Testis (tissue), 3 donors: ENCODE results near the gene SGMS2. TPM values are rescaled to one million over a fixed set of nuclear protein-coding genes. Genes with fewer than 3 reads are reported as not detected.

Source experiments
- DNase-seq: peaks from one replicate; pipeline ENCODE4 v3.0.0-alpha.2; 2019
- H3K27ac ChIP-seq, 2 donors: fragments of 200-600 bp; sonication (generic); one replicate each; pipeline ENCODE4 v1.5.1; 2019
- H3K27me3 ChIP-seq: fragments of 200-600 bp; sonication (generic); one replicate; pipeline ENCODE4 v1.5.1; 2019
- H3K36me3 ChIP-seq: fragments of 200-600 bp; sonication (generic); one replicate; pipeline ENCODE4 v1.5.1; 2017; ENCODE audit warnings: low read depth; ENCODE audit errors: missing control alignments
- H3K4me1 ChIP-seq: fragments of 200-600 bp; sonication (generic); one replicate; pipeline ENCODE4 v1.5.1; 2019
- H3K4me3 ChIP-seq, 2 donors: fragments of 200-600 bp; sonication (generic); one replicate each; pipeline ENCODE4 v1.5.1; 2017 to 2019
- H3K9me3 ChIP-seq: fragments of 200-600 bp; sonication (generic); one replicate; pipeline ENCODE4 v1.5.1; 2017
- POLR2A ChIP-seq: fragments of 450-650 bp; IDR thresholded peaks from one replicate; pipeline ENCODE4 v1.6.1; 2017; ENCODE audit warnings: antibody characterized with exemption, mild to moderate bottlenecking, moderate library complexity
- WGBS, 2 donors: methylation state at CpG; one replicate each; pipeline ENCODE4 v1.1.5; 2018; 5-methylcytosine and 5-hydroxymethylcytosine counted together
- intact Hi-C: fragments of 100-400 bp; cut with DNase I; formaldehyde crosslinking; loops from one replicate; pipeline ENCODE4 v1.15.1; 2023; ENCODE audit warnings: low total_unique reads
- polyA plus RNA-seq: library from polyadenylated mRNA; stranded (reverse); fragments of 350-450 nt; fragmentation: Illumina TruSeq; extraction: RNeasy Lipid Tissue Mini Kit (QIAGEN cat#74804); gene quantifications from one replicate; pipeline ENCODE4 v1.2.3, GENCODE V29; 2014; ENCODE audit warnings: low read depth, low replicate concordance; ENCODE audit not compliant: insufficient read depth
- total RNA-seq, 2 donors: library from RNA; depleted of rRNA; stranded (reverse); fragments of >200 nt; gene quantifications; one replicate each; pipeline ENCODE4 v1.2.3, GENCODE V29; 2016
- TF ChIP-seq, protein P1 (sequence below), 3 experiments: fragments of 450-650 bp in 2 of 3; fragments of 200-600 bp in 1 of 3; sonication (generic) in 1 of 3; IDR thresholded peaks; one replicate each; pipeline ENCODE4 v1.5.1; 2016 to 2019; ENCODE audit warnings: antibody characterized with exemption in 3 of 3, mild to moderate bottlenecking in 2 of 3, moderate library complexity in 1 of 3

Gene SGMS2
- total and polyA plus RNA-seq, 3 donors from 2014 or later: 22.2 to 31.7 (median 24.2) TPM

DNA sequence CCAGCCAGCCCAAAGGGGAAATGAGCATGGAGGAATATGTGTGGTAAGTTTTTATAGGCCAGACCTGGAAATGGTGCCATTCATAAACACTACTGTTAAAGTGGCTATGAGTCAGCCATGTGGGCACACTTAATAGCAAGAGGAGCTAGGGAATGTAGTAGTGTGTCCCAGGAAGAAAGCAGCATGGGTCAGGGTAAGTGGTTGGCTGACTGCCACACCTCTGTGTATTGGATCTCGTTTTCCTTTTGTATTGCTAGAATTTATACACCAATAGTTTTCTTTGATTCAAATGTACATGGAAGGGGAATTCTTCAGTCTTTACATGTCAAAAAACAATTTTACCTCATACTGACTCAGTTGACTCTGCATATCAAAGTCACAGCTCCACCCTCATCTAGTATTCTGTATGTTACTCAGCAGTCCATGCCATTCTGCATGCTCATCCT lies 22.9 kb upstream of the SGMS2 start:
- no peaks in the 10 kb centered on the region for H3K9me3 ChIP-seq
- intact Hi-C loops: no loop called here
- no peak for DNase-seq
- H3K36me3 ChIP-seq: no peaks in the 10 kb centered on the region
- no peaks in the 10 kb centered on the region for H3K4me1 ChIP-seq
- H3K27ac ChIP-seq: no peak overlapping the region
- H3K27me3 ChIP-seq: no peaks in the 10 kb centered on the region
- H3K4me3 ChIP-seq: no peak overlapping the region
- TF ChIP-seq, protein P1, sequence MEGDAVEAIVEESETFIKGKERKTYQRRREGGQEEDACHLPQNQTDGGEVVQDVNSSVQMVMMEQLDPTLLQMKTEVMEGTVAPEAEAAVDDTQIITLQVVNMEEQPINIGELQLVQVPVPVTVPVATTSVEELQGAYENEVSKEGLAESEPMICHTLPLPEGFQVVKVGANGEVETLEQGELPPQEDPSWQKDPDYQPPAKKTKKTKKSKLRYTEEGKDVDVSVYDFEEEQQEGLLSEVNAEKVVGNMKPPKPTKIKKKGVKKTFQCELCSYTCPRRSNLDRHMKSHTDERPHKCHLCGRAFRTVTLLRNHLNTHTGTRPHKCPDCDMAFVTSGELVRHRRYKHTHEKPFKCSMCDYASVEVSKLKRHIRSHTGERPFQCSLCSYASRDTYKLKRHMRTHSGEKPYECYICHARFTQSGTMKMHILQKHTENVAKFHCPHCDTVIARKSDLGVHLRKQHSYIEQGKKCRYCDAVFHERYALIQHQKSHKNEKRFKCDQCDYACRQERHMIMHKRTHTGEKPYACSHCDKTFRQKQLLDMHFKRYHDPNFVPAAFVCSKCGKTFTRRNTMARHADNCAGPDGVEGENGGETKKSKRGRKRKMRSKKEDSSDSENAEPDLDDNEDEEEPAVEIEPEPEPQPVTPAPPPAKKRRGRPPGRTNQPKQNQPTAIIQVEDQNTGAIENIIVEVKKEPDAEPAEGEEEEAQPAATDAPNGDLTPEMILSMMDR (IDR thresholded peaks at IDR 0.05): no peak
- TF ChIP-seq POLR2A: no peak
- WGBS, 2 donors: 69 to 75% methylated on average over 1 of the region's 1 CpG

DNA sequence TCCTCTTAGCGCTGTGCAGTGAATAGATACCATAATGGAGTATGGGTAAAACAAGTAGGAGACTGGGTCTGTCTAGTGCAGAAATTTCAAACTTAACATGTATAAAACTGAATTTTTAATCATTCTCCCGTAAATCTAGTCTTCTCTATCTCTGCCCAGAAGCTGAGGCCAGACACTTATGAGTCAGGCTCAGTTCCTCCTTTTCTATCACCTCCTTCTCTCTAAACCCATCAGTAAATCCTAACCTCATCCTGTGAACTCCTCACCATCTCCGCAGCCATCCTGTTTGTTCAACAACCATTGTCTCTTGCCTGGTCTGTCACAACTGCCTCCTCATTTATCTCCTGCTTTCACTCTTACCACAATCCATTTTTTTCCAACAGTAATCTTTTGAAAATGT lies 19.8 kb upstream of the SGMS2 start:
- no peaks in the 10 kb centered on the region for H3K9me3 ChIP-seq
- no peaks in the 10 kb centered on the region for H3K36me3 ChIP-seq
- no peaks in the 10 kb centered on the region for H3K27me3 ChIP-seq
- WGBS, 2 donors: 90 to 91% methylated on average over 3 of the region's 3 CpGs
- H3K4me1 ChIP-seq: no peaks in the 10 kb centered on the region
- TF ChIP-seq, protein P1 (IDR thresholded peaks at IDR 0.05): no peak
- no peak for TF ChIP-seq POLR2A
- no peak for DNase-seq
- no peak overlapping the region for H3K27ac ChIP-seq
- intact Hi-C loops: no loop called here
- no peak overlapping the region for H3K4me3 ChIP-seq

DNA sequence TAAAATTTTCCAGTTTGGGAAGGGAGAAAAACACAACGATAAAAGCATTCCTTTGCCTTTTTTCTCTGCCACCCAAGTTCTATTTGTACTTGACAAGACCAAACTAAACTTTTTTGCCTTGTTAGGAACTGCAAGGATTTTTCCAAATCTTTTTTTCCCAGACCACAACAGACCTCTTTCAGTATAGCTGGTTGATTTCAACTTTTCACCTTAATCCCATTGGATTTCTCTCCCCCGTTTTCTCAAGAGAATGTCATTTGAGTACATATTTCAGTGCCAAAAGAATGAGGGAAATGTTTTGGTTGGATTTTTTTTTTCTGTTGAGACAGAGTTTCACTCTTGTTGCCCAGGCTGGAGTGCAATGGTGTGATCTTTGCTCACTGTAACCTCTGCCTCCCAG lies 18.5 kb upstream of the SGMS2 start:
- 58% methylated on average over 2 of the region's 2 CpGs for WGBS, 2 donors
- Histone ChIP-seq H3K4me3 (no peak overlapping the region), H3K9me3 (no peaks in the 10 kb centered on the region), H3K27ac (no peak overlapping the region), H3K27me3 (no peaks in the 10 kb centered on the region), H3K36me3 (no peaks in the 10 kb centered on the region), H3K4me1 (no peaks in the 10 kb centered on the region)
- no peak for DNase-seq
- TF ChIP-seq, protein P1 (IDR thresholded peaks at IDR 0.05): no peak
- TF ChIP-seq POLR2A: no peak
- intact Hi-C loops: no loop called here

DNA sequence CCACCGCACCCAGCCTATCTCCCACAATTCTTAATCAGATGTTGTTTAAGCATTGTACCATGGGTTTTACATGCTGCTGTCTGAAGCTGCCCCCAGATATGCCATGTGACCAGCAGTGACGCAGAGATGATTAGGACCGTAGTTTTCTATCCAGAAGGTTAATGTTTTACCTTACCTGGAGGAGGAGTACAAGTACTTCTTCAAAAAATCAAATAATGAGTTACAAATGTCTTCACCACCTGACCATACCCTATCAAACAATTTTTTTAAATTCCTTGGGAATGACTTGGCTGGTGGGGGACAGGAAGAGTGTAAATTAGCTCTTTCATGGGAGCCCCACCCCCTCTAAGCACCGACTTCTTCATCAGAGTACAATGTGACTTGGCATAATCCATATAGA lies 16.2 kb upstream of the SGMS2 start:
- TF ChIP-seq, protein P1 (IDR thresholded peaks at IDR 0.05): no peak
- TF ChIP-seq POLR2A: no peak

DNA sequence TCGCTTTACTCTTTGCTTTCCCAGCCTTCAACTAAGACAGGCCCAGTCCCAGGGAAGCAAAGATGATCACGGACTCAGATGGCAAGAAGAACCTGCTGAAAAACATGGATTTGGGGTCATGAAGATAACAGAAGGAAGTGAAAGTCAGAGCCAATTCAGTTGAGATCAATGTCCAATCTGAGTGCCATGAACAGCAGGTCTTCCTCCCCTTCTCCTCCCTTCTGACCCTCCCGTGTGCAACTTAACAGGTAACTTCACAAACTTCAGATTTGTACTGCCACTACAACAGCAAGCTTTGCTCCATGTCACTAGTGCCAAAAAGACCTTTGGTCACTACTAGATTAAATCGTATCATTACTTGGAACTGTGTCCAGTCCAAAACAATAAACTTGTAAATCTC lies 15.5 kb upstream of the SGMS2 start:
- intact Hi-C loops: no loop called here
- Histone ChIP-seq H3K36me3 (no peaks in the 10 kb centered on the region), H3K27ac (no peak overlapping the region), H3K9me3 (no peaks in the 10 kb centered on the region), H3K4me3 (no peak overlapping the region), H3K4me1 (no peaks in the 10 kb centered on the region), H3K27me3 (no peaks in the 10 kb centered on the region)
- WGBS, 2 donors: 81 to 94% methylated on average over 4 of the region's 4 CpGs
- DNase-seq: no peak
- TF ChIP-seq, protein P1 (IDR thresholded peaks at IDR 0.05): no peak
- TF ChIP-seq POLR2A: no peak

More for the DNA sequence above, 16.2 kb upstream of the SGMS2 start:
- DNase-seq: no peak
- intact Hi-C loops: no loop called here
- Histone ChIP-seq H3K36me3 (no peaks in the 10 kb centered on the region), H3K4me3 (no peak overlapping the region), H3K27ac (no peak overlapping the region), H3K27me3 (no peaks in the 10 kb centered on the region), H3K4me1 (no peaks in the 10 kb centered on the region), H3K9me3 (no peaks in the 10 kb centered on the region)
- 90 to 91% methylated on average over 4 of the region's 4 CpGs for WGBS, 2 donors
